ENCODE results near the gene CGN. TPM values are rescaled to one million over a fixed set of nuclear protein-coding genes. Genes with fewer than 3 reads are reported as not detected.

CGN gene
- total and polyA plus RNA-seq, 10 donors = 0.09 to 0.87 (median 0.27) TPM; not detected in 2

DNA sequence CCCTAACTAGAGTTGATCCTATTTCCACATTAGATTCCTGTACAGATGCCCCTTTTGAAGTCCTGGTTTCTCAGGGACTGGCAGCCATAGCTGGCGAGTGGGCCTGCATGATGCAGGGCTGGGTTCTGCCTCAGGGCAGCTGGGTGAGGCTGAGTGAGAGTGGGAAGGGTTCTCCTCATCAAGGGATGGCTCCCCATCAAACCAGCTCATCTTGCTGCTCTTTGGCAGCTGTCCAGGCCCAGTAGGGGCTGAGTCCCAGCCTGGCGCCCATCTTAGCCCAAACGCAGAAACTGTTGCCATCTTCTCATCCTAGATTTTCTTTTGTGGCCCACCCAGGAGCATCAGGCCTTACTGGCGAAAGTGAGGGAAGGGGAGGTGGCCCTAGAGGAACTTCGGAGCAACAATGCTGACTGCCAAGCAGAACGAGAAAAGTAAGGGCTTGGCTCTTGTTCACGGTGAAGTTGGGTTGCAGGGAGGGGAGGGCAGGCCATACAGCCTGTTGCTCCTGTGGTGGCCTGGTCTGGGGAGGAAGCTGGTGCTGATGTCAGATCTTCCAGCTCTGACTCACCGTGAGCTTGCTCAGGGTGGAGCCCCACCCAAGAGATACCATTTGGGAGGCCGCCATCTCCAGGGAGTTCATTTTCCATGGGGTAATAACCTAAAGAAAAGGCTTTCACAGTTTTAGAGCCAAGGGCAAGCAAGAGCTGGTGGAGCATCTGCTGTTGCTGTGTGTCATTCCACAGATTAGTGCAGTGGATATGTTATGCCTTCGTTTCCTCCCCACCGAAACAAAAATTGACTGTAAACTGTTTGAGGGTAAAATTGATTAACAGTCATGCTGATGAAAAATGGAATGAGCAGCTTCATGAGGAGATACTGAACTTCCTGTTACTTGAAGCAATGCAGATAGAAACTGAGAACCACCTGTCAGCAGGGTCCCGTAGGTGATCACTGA lies 63.7 kb downstream of the CGN start:
- DNase-seq = no peak
- no peak overlapping the region for H3K27ac ChIP-seq
- intact Hi-C loops (cut with DNase I; ENCODE audit: low total_unique reads) = no loop called here
- no peaks in the 10 kb centered on the region for H3K9me3 ChIP-seq
- TF ChIP-seq POLR2A (IDR thresholded peaks at IDR 0.05) (no peak), POLR2AphosphoS5 (IDR thresholded peaks at IDR 0.05) (no peak)
- TF ChIP-seq, protein P1, sequence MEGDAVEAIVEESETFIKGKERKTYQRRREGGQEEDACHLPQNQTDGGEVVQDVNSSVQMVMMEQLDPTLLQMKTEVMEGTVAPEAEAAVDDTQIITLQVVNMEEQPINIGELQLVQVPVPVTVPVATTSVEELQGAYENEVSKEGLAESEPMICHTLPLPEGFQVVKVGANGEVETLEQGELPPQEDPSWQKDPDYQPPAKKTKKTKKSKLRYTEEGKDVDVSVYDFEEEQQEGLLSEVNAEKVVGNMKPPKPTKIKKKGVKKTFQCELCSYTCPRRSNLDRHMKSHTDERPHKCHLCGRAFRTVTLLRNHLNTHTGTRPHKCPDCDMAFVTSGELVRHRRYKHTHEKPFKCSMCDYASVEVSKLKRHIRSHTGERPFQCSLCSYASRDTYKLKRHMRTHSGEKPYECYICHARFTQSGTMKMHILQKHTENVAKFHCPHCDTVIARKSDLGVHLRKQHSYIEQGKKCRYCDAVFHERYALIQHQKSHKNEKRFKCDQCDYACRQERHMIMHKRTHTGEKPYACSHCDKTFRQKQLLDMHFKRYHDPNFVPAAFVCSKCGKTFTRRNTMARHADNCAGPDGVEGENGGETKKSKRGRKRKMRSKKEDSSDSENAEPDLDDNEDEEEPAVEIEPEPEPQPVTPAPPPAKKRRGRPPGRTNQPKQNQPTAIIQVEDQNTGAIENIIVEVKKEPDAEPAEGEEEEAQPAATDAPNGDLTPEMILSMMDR (IDR thresholded peaks at IDR 0.05 in 8 of 11, conservative IDR thresholded peaks at IDR 0.05 in 3 of 11) = no peak
- H3K27me3 ChIP-seq (replicated peaks in 1 of 7) = no peaks in the 10 kb centered on the region
- H3K36me3 ChIP-seq = peaks cover 0 to 22% (median 0%) of the 10 kb centered on the region in 6 donors
- WGBS, 5 donors = 74 to 93% (median 90%) methylated on average over 11 to 12 of the region's 12 CpGs
- no peaks in the 10 kb centered on the region for H3K4me1 ChIP-seq
- H3K4me3 ChIP-seq = no peak overlapping the region

DNA sequence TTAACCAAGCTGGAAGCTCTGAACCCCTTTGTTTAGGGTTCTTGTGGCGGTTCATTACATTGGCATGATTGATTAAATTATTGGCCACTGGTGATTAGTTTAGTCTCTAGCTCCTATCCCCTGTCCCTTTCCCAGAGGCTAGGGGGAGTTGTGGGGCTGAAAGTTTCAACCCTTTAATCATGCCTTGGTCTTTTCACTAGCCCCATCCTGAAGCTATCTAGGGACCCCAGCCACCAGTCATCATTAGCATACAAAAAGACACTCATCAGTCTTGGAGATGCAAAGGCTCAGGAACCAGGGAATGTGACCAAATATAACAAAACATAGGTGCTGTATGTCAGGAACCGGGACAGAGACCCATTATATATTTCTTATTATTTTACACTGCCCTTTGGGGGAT lies 66.0 kb downstream of the CGN start:
- Histone ChIP-seq H3K9me3 (no peaks in the 10 kb centered on the region), H3K27ac (no peak overlapping the region), H3K4me3 (no peak overlapping the region), H3K27me3 (replicated peaks in 1 of 7) (no peaks in the 10 kb centered on the region), H3K36me3 (peaks cover 0 to 31% (median 1%) of the 10 kb centered on the region in 6 donors), H3K4me1 (no peaks in the 10 kb centered on the region)
- 91 to 98% (median 96%) methylated on average over 2 of the region's 2 CpGs for WGBS, 5 donors
- no peak for DNase-seq
- TF ChIP-seq POLR2A (IDR thresholded peaks at IDR 0.05) (no peak), POLR2AphosphoS5 (IDR thresholded peaks at IDR 0.05) (no peak)
- TF ChIP-seq, protein P1 (IDR thresholded peaks at IDR 0.05 in 8 of 11, conservative IDR thresholded peaks at IDR 0.05 in 3 of 11) = no peak
- intact Hi-C loops (cut with DNase I; ENCODE audit: low total_unique reads) = no loop called here

DNA sequence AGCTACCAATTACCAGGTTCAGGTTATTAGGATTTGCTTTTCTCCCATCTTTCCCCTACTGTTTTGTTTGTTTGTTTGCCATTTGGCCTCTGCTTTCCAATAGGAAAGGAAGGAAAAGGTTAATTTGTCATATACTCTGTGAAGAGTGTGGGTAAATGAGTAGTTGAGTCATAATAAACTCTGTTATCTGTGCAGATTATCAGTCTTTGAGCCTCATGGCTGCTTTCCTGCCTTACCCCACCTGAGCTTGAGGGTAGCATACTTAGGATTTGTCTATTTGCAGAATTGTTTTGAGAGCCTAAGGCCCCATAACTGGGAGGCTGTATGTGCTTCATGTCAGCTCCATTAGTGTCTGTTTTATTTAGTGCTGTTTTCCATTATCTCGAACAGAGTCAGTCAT lies 67.8 kb downstream of the CGN start:
- peaks cover 0 to 33% (median 1%) of the 10 kb centered on the region in 6 donors for H3K36me3 ChIP-seq

More for the DNA sequence above, 67.8 kb downstream of the CGN start:
- DNase-seq = no peak
- H3K4me3 ChIP-seq = no peak overlapping the region
- no peaks in the 10 kb centered on the region for H3K27me3 ChIP-seq (replicated peaks in 1 of 7)
- intact Hi-C loops (cut with DNase I; ENCODE audit: low total_unique reads) = no loop called here
- no peak overlapping the region for H3K27ac ChIP-seq
- 88 to 96% (median 92%) methylated on average over 1 of the region's 1 CpG for WGBS, 5 donors
- TF ChIP-seq POLR2A (IDR thresholded peaks at IDR 0.05) (no peak), POLR2AphosphoS5 (IDR thresholded peaks at IDR 0.05) (no peak)
- TF ChIP-seq, protein P1 (IDR thresholded peaks at IDR 0.05 in 8 of 11, conservative IDR thresholded peaks at IDR 0.05 in 3 of 11) = no peak
- no peaks in the 10 kb centered on the region for H3K4me1 ChIP-seq
- no peaks in the 10 kb centered on the region for H3K9me3 ChIP-seq

Measured in spleen (tissue), 11 donors.